ENCODE results near the gene RHBDD2. TPM values are rescaled to one million over a fixed set of nuclear protein-coding genes. Genes with fewer than 3 reads are reported as not detected.
"Not testable (repeated sequence)": the region's sequence is repeated elsewhere in the genome, so short reads cannot be mapped to it uniquely, and the experiment has no call there.

RHBDD2 gene
- polyA plus RNA-seq, 4 donors: 37.2 to 77.9 (median 65.8) TPM

DNA sequence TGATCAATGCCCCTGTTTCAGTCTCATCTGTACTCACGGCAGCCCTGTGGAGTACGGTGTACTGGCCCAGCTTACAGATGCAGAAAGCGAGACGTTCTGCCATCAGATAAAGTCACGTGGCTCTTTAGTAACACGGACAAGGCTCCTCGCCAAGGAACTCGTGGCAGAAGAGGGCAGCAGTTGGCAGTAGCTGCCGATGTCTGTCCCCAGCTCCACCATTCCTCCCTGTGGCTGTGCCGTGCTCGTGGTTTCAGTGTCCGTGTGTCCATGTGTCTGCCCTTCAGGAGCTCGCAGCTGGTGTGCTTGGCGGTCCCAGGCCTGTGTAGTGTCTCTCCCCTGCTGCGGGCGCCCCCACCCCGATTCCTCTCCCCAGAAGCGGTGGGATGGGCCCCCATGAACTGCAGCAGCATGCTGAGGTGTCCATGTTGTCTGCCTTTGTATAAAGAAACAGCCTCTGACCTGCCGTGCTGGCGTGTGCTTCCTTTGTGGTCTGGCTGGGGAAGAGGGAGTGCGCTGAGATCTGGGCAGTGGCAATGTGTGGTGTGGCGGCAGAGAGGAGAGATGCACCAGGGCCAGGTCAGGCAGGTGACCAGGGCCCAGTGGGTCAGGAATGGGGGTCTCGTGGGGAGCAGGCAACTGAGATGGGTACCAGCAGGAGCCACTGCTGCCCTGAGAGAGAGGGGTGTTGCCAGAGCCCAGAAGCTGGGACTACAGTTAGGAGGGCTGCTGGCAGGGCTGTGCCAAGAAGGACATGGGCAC, 9.8 kb downstream of the RHBDD2 start:
- no peak for DNase-seq (ENCODE audit: low read depth in 4 of 4, low spot score in 3 of 4)

DNA sequence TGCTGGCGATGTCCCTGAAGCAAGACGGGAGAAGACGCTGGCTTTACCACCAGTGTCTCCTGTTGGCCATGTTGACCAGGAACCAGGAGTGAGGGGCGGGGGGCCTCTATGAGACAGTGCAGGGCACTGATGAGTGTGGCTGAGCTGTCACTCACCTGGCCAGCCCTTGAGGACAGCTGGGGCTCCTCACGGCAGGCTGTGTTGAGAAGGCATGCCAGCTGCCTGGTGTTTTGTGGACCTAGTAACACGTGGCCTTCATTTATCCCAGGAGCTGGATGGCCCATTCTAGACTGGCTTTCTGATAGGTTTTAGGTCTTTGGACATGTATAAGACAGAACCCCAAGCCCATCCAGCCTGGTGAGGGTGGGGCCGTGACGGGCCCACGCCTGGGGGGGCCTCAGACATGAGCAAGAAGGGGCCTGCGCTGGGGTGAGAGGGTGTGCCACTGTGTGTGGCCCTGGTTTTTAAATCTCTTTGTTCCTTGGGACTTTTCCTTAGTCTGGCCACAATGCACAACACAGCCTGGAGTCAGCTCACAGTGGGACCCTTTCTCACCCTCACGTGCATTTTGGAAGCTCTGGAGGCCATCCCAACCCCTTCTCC, 10.5 kb downstream of the RHBDD2 start:
- DNase-seq (ENCODE audit: low read depth in 4 of 4, low spot score in 3 of 4): no peak

DNA sequence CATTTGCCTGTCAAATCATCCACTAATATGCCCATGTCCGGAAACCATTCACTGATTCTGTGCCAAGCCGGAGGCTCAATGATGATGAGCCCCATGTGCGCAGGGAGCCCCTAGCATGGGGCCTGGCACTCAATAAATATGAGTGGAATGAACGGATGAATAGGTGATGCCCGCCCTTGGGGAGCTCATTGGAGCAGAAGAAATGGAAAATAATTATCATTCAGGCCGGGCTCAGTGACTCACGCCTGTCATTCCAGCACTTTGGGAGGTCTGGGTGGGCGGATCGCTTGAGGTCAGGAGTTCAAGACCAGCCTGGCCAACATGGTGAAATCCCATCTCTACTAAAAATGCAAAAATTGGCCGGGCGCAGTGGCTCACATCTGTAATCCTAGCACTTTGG, 11.0 kb downstream of the RHBDD2 start:
- no peak for DNase-seq (ENCODE audit: low read depth in 4 of 4, low spot score in 3 of 4)

DNA sequence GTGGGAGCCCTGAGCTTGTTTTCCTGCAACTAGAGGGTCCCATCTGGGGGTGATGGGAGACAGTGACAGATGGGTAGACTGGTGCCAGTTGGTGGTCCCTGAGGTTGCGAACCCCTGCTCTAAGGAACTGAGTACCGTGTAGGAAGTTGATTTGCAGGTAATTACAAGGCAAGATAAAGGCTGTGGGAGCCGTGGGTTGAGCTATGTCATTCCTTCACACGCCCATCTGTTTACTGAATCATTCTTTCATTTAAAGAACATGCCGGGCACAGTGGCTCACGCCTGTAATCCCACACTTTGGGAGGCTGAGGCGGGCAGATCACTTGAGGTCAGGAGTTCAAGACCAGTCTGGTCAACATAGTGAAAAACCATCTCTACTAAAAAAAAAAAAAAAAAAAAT, 12.4 kb downstream of the RHBDD2 start:
- not testable (repeated sequence) for DNase-seq (ENCODE audit: low read depth in 4 of 4, low spot score in 3 of 4)

DNA sequence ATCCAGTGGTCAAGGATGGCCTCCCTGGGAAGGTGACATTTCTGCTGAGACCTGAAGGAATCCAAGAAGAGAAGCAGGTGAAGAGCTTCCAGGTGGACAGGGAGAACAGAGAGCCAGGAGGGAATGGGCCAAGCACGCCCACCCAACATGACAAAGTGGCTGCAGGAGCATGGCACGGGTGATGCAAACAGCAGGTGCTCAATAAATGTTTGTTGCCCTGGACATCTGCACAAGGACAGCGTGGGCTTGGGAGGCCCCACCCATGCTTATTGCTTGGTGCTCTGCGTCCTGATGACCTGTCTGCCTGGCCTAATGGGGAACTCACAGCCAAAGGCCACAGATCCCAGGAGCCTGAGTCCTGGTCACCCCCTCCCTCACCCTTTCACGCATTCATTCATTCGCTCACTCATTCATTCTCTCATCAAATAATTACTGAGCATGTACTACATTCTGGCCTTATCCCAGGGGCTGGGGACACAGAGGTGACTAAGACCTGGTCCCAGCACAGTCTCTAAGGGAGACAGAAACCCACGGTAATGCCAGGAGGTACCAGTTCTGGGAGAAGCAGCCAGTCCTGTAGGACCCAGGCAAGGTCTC, 13.1 kb downstream of the RHBDD2 start:
- no peak for DNase-seq (ENCODE audit: low read depth in 4 of 4, low spot score in 3 of 4)

DNA sequence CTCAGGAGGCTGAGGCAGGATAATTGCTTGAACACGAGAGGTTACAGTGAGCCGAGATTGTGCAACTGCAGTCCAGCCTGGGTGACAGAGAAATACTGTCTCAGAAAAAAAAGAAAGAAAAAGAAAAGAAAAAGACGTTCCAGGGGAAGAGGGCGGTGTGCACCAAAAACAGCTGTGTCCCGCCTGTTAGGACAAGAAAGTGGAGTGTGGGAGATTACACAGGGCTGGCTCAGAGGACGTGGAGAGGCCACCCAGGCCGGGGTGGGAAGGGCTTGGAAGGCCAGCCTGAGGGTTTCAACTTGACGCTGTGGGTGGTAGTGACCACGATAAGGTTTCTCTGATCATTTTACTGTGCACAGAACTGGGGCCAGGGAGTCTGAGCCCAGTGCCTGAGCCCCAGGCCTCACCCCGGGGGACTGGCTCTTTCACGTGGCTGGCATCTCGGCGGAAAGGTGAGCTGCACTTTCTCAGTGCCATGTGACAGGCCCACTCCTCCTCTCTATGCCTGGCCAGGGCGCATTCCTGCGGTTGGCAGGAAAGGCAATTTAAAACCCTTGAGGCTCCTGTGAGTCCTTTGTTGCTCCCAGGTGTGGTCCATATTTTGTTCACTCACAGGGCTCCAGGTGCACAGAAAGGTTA, 13.9 kb downstream of the RHBDD2 start:
- DNase-seq (ENCODE audit: low read depth in 4 of 4, low spot score in 3 of 4): no peak

DNA sequence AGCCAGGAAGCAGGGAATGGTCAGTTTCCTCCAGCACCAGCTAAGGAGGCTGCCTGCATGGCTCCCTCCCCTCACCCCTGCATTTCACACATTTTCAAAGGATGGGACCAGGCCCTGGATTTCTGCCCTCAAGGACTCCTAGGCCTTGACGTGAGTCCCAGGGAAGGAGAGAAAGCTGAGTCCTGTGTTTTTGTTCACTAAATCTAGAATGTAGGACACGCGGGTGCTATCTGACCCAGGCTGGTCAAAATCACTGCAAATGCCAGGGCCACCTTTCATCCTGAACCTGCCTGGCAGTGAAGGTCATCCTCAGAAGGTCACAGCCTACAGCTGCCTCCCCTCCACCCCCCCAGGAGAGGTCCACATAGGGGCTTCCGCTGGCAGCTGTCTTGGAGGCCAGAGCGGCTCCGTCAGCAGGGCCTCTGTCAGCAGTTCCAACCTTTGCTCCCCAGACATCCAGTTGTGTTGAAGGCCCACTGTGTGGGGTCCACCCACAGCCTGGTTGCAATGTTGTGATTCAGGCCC, 18.0 kb downstream of the RHBDD2 start:
- DNase-seq (ENCODE audit: low read depth in 4 of 4, low spot score in 3 of 4): no peak

DNA sequence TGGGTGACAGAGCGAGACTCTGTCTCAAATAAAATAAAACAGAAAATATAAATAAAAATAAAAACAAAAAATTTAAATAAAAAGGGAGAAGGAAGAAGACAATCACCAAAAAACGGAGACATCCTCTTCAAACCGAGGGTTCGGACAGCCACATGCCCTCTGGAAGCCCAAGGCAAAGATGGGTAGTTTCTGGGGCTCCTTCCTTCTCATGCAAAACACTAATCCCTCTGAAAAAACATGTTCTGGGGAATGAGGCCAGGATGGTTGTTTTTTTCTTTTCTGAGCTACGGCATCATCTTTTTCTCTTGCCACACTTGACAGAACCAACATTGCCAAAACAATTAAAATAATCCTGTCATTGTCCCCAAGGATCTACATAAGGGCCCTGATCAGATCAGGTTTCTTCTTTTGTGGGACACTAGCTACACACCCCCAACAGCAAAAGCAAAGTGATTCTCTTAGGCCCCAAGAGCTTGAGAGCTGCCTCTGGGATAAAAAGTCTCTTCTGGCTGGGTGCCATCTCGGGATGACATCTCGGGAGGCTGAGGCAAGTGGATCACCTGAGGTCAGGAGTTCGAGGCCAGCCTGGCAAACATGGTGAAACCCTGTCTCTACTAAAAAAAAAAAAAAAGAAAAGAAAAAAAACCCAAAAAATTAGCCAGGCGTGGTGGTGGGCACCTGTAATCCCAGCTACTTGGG, 21.9 kb downstream of the RHBDD2 start:
- no peak for DNase-seq (ENCODE audit: low read depth in 4 of 4, low spot score in 3 of 4)

DNA sequence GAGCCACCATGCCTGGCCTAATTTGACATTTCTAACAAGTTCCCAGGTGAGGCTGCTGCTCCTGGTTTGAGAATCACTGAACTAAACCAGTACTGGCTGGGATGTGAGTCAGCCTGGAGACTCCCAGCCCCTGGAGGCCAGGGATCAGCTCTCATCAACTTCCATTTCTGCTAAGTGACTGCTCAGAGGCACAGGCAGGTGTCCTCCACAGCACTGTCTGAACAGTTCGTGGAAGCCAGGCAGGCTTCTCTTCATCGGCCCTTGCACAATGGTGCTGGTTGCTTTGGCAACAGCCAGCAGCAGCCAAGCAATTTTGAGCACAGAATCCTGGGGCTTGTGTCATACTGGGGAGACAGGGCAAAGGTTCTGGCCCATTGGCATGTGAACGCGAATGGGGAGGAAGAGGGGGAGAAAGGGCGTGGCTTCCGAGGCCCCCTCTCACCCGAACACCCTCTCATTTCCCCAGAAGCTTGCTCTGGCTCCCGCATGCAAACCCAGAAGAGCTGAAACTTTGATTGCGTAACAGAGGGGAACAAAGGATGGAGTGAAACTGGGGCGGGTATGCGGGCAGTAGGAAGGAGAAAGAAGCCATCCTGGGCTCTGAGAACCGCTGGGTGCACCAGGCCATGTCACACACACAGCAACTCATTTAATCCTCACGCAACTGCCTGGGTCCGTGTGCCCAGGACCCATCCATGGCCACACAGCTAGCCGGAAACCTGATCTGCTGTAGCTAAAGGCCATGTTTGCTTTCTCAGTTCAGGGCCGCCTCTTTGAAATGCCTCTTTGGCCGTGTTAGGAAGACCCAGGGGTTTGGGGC, 27.2 kb downstream of the RHBDD2 start:
- DNase-seq (ENCODE audit: low read depth in 4 of 4, low spot score in 3 of 4): no peak

DNA sequence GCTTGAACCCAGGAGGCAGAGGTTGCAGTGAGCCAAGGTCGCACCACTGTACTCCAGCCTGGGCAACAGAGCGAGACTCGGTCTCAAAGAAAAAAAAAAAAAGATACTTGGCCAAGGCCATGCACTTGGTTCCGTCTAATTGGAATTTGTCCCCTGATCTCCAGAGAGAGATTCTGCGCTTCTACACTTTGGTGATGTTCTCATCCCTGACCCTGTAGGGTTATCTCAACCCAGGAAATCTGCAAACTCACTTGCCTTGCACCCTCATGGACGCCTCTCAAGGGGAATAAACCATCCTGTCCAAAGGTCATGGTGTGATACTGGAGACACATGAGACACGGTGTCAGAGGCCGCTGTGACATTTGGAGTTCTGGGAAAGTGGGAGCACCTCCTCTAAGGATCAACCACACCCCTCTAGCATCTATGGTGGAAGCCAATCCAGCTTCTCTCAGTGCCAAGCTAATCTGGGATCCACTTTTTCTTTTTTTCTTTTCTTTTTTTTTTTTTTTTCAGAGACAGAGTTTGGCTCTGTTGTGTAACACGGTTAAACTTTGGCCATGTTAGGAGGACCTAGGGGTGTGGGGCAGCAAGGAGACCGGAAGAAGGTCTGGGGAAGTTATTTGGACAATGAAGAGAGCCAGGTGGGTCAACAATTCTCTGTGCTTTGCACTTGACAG, 28.3 kb downstream of the RHBDD2 start:
- DNase-seq (ENCODE audit: low read depth in 4 of 4, low spot score in 3 of 4): no peak

DNA sequence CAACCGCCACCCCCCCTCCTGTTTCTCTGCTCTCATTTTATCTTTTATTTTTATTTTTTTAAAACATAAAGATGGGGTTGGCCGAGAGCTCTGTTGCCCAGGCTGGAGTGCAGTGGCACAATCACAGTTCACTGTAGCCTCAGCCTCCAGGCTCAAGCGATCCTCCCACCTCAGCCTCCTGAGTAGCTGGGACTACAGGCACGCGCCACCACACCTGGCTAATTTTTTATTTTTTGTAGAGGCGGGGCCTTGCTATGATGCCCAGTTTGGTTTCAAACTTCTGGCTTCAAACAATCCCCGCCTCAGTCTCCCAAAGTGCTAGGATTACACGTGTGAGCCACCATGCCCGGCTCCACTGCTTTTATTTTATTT, 28.8 kb downstream of the RHBDD2 start:
- not testable (repeated sequence) for DNase-seq (ENCODE audit: low read depth in 4 of 4, low spot score in 3 of 4)

DNA sequence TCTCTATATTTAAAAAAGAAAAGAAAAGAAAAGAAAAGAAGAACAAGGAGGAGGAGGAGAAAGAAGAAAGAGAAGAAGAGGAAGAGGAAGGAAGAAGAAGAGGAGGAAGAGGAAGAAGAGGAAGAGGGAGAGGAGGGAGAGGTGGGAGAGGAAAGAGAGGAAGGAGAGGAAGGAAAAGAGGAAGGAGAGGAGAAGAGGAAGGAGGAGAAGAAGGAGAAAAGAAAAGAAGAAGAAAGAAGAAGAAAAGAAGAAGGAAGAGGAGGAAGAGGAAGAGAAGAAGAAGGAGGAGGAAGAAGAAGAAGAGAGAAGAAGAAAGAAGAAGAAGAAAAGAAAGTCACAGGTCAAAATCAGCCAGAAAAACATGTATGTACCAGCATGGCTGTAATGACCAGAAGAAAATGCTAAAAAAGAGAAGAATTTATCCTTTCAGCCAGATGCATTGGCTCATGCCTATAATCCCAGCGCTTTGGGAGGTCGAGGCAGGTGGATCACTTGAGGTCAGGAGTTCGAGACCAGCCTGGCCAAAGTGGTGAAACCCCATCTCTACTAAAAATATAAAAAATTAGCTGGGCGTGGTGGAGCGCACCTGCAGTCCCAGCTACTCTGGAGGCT, 30.8 kb downstream of the RHBDD2 start:
- DNase-seq (ENCODE audit: low read depth in 4 of 4, low spot score in 3 of 4): no peak

DNA sequence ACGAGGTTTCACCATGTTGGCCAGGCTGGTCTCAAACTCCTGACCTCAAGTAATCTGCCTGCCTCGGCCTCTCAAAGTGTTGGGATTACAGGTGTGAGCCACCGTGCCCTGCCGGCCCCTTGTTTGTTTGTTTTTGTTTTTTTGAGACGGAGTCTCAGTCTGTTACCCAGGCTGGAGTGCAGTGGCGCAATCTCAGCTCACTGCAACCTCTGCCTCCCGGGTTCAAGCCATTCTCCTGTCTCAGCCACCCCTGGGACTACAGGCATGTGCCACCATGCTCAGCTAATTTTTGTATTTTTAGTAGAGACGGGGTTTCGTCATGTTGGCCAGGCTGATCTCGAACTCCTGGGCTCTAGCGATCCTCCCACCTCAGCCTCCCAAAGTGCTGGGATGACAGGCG, 32.4 kb downstream of the RHBDD2 start:
- DNase-seq (ENCODE audit: low read depth in 4 of 4, low spot score in 3 of 4): not testable (repeated sequence)

DNA sequence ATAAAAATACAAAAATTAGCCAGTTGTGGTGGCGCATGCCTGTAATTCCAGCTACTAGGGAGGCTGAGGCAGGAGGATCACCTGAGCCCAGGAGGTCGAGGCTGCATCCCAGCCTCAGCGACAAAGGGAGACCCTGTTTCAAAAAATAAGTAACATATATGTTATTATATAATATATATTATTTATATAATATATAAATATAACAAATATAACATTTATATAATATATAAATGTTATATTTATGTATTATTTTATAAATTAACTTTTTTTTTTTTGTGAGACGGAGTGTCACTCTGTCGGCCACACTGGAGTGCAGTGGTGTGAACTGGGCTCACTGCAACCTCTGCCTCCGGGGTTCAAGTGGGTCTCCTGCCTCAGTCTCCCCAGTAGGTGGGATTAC, 34.6 kb downstream of the RHBDD2 start:
- DNase-seq (ENCODE audit: low read depth in 4 of 4, low spot score in 3 of 4): no peak

DNA sequence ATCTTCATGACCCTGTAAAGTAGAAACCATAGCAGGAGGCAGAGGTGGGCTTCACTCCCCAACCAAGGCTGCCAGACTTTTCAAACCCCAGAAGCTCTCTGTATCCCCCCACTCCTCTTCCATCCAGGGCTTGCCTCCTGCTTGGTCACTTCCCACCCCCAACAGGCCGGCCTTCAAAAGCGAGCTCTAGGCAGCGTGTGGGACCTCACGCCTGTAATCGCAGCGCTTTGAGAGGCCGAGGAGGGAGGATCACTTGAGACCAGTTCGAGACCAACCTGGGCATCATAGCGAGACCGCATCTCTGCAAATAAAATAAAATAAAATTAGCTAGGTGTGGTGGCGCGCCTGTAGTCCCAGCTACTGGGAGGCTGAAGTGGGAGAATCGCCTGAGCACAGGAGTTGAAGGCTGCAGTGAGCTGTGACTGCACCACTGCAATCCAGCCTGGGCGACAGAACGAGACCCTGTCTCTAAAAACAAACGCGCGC, 35.4 kb downstream of the RHBDD2 start:
- DNase-seq (ENCODE audit: low read depth in 4 of 4, low spot score in 3 of 4): no peak

DNA sequence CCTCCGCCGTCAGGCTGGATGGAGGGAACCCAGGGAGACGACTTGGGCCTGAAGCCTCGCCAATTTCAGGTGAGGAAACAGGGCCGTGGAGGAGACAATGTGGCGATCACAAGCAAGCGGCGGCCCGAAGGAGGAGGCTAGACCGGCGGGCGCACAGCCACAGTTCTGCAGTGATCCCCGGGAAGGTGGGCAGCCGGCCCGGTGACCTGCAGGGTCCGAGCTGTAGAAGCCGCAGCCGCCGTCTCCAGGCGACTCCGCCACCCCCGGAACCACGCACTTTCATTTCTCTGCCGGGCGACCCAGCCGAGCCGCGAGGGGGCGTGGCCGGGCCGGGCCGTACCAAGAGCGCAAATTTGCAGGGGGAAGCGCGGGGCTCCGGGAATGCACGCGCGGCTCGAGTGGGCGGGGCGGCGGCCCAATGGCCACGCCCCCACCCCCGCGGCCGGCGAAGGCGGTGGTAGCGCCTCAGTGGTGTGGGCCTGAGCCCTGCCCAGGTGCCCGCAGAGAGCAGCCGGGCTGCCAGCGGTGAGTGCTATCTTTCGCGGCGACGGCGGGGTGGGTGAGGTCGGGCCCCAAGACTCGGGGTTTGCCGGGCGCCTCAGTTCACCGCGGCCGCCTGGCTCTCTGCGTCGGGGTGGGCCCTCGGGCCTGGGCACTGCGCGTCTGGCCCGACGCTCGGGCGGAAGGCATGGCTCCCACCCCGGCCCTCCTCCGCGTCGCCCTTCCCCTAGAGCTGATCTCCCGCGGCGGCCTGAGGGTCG, 36.0 kb downstream of the RHBDD2 start, which contains the start of gene POR:
Gene POR (plus strand): TSS at position 501 of the 761 bp plus-strand sequence. CDS start 38,847 bp downstream, outside the sequence.
- peak; percentile 74 to 86 (median 86) for DNase-seq (ENCODE audit: low read depth in 4 of 4, low spot score in 3 of 4)

DNA sequence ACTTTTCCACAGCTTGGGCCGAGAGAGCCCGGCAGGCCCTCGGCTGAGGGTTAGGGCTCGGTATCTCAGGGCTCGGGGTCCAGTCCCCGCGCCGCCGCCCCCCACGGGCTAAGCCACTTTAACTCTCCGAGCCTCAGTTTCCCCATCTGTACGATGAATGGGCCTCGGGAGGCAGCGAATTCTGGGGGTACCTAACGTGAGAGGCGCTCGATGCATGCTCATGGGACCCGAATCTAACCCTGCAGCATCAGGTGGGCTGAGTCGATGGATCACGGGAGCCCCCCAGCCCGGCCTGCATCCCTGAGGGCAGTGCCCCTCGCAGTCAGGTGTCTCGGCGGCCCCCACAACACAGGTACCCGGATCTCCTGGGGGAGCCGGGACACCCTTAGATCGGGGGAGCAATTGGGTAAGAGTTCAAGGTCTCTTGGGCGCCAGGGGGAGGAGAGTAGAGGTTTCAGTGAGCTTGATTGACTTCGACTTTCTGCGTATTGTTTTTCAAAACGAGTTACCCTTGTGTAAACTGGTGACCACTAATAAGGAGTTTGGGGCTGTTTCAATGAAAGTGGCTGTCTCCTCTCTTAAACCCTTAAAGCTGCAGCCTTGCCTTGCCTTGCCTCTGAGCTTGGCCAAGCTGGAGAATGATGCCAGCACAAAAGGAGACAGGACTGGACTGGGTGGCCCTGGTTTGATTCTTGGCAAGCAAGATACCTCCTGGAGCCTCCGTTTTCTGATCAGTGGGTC, 36.8 kb downstream of the RHBDD2 start:
- DNase-seq (ENCODE audit: low read depth in 4 of 4, low spot score in 3 of 4): no peak
